KOPT-K1 (cell line): ENCODE data around the gene DENR.
A peak's percentile ranks its signal among the peaks of the same experiment; 100 is the strongest.
"Not testable (repeated sequence)": the region's sequence is repeated elsewhere in the genome, so short reads cannot be mapped to it uniquely, and the experiment has no call there.

Experiments
- H3K27ac ChIP-seq: fragments of 200-600 bp; sonication (generic); 2 replicates; pipeline ENCODE4 v1.5.1; 2016; ENCODE audit warnings: antibody characterized with exemption, mild to moderate bottlenecking, low read depth, low read length; ENCODE audit not compliant: poor library complexity, severe bottlenecking
- H3K36me3 ChIP-seq: fragments of 200-600 bp; sonication (generic); 2 replicates; pipeline ENCODE4 v1.5.1; 2017; ENCODE audit warnings: antibody characterized with exemption, mild to moderate bottlenecking, low read length, moderate library complexity; ENCODE audit not compliant: insufficient read depth
- H3K9me3 ChIP-seq: fragments of 200-600 bp; sonication (generic); 2 replicates; pipeline ENCODE4 v1.5.1; 2017; ENCODE audit warnings: antibody characterized with exemption, low read length, mild to moderate bottlenecking; ENCODE audit not compliant: insufficient read depth, poor library complexity, severe bottlenecking

DENR gene

GRCh38 chr12:122752464-122753318 is at the start of gene DENR:
Gene DENR (plus strand): TSS chr12:122752824. CDS start chr12:122753702, 878 bp downstream.
- H3K36me3 ChIP-seq = peaks cover 41% of the 10 kb centered on the region
- H3K9me3 ChIP-seq = no peaks in the 10 kb centered on the region
- peak within 1 kb of the TSS; percentile 79 for H3K27ac ChIP-seq

- not testable (repeated sequence) for H3K36me3 ChIP-seq, H3K27ac ChIP-seq, H3K9me3 ChIP-seq
These were observed 49.6 kb upstream of the DENR start, which contains the start of gene HCAR2 for GRCh38 chr12:122702890-122703611. Gene HCAR2 (minus strand): TSS chr12:122703357. CDS start chr12:122703283, 74 bp downstream.

GRCh38 chr12:122703841-122704240 is 48.8 kb upstream of the DENR start:
- not testable (repeated sequence) for H3K36me3 ChIP-seq, H3K27ac ChIP-seq, H3K9me3 ChIP-seq

- H3K36me3 ChIP-seq, H3K27ac ChIP-seq, H3K9me3 ChIP-seq: not testable (repeated sequence)
These were observed 43.3 kb upstream of the DENR start for GRCh38 chr12:122709287-122709686.

GRCh38 chr12:122710341-122710740 is 42.3 kb upstream of the DENR start:
- not testable (repeated sequence) for H3K36me3 ChIP-seq, H3K9me3 ChIP-seq, H3K27ac ChIP-seq

GRCh38 chr12:122711266-122711665 is 41.4 kb upstream of the DENR start:
- H3K36me3 ChIP-seq, H3K27ac ChIP-seq, H3K9me3 ChIP-seq: not testable (repeated sequence)

GRCh38 chr12:122713491-122714188 is 39.0 kb upstream of the DENR start:
- H3K27ac ChIP-seq, H3K36me3 ChIP-seq, H3K9me3 ChIP-seq: not testable (repeated sequence)

- not testable (repeated sequence) for H3K36me3 ChIP-seq, H3K9me3 ChIP-seq
These were observed 37.4 kb upstream of the DENR start for GRCh38 chr12:122715211-122715610.

GRCh38 chr12:122716658-122717057 is 36.0 kb upstream of the DENR start, which contains the start of gene HCAR3:
Gene HCAR3 (minus strand): TSS chr12:122716811. CDS start chr12:122716737, 74 bp downstream.
- H3K27ac ChIP-seq, H3K36me3 ChIP-seq: not testable (repeated sequence)

More at GRCh38 chr12:122715211-122715610, 37.4 kb upstream of the DENR start:
- H3K27ac ChIP-seq = not testable (repeated sequence)

GRCh38 chr12:122721057-122721545 is 31.5 kb upstream of the DENR start:
- Histone ChIP-seq H3K9me3 (no peaks in the 10 kb centered on the region), H3K36me3 (no peaks in the 10 kb centered on the region), H3K27ac (no peak overlapping the region)

More at GRCh38 chr12:122716658-122717057, 36.0 kb upstream of the DENR start, which contains the start of gene HCAR3:
- not testable (repeated sequence) for H3K9me3 ChIP-seq

GRCh38 chr12:122722387-122722786 is 30.2 kb upstream of the DENR start:
- Histone ChIP-seq H3K9me3 (no peaks in the 10 kb centered on the region), H3K27ac (no peak overlapping the region), H3K36me3 (no peaks in the 10 kb centered on the region)

GRCh38 chr12:122724641-122725243 is 27.9 kb upstream of the DENR start:
- Histone ChIP-seq H3K9me3 (no peaks in the 10 kb centered on the region), H3K27ac (no peak overlapping the region), H3K36me3 (no peaks in the 10 kb centered on the region)

GRCh38 chr12:122725452-122726079 is 27.1 kb upstream of the DENR start:
- H3K36me3 ChIP-seq = no peaks in the 10 kb centered on the region
- no peaks in the 10 kb centered on the region for H3K9me3 ChIP-seq
- H3K27ac ChIP-seq = no peak overlapping the region

GRCh38 chr12:122726080-122726558 is 26.5 kb upstream of the DENR start:
- Histone ChIP-seq H3K36me3 (no peaks in the 10 kb centered on the region), H3K27ac (no peak overlapping the region)

More at GRCh38 chr12:122726080-122726558, 26.5 kb upstream of the DENR start:
- no peaks in the 10 kb centered on the region for H3K9me3 ChIP-seq
